K562 (cell line): ENCODE measurements around the gene CARD14. TPM values are rescaled to one million over a fixed set of nuclear protein-coding genes. Genes with fewer than 3 reads are reported as not detected.
A peak's percentile ranks its signal among the peaks of the same experiment; 100 is the strongest.

Experiments used
- ATAC-seq: fragments of 200-7000 bp; cut with Tn5 transposase; 3 replicates; pipeline ENCODE4 v1.9.1; 2020; ENCODE audit warnings: moderate library complexity
- BruUV-seq: library from RNA; stranded (reverse); fragments of 400-500 nt; replicated peaks from 2 replicates; lab custom pipeline; 2021; lab: Mats Ljungman, UMichigan
- CTCF ChIA-PET: fragments of 300-600 bp; formaldehyde crosslinking; extraction: SDS; loops from one replicate; lab custom pipeline; 2021; ENCODE audit warnings: low intra/inter-chr PET ratio; lab: Yijun Ruan, JAX
- POLR2A ChIA-PET: fragments of 300-600, 350-650 bp; sonication (Branson Sonifier 250); formaldehyde crosslinking; extraction: SDS; loops from one replicate; lab custom pipeline; 2021; ENCODE audit warnings: antibody characterized with exemption, inconsistent platforms; lab: Yijun Ruan, JAX
- DNase-seq, 4 experiments: peaks; one replicate each; pipeline versions ENCODE4 v3.0.0 to v3.0.0-alpha.2; 2011 to 2018; ENCODE audit warnings: low spot score in 3 of 4, mixed read lengths in 3 of 4; ENCODE audit errors: extremely low read depth in 1 of 4
- FAIRE-seq: peaks from 2 replicates; lab custom pipeline; 2011; peaks lifted over from hg19 to GRCh38; lab: Jason Lieb, UNC
- H2AFZ ChIP-seq: 2 replicates; pipeline ENCODE4 v1.6.0; 2011; ENCODE audit warnings: low read depth, low read length, control low read depth, inconsistent platforms
- H3K27ac ChIP-seq: fragments of 200-600 bp; 3 replicates; pipeline ENCODE4 v1.8.0; 2011; ENCODE audit warnings: low read depth, mild to moderate bottlenecking, control low read depth, inconsistent platforms, low read length, moderate library complexity, mixed read lengths; ENCODE audit errors: extremely low read depth
- H3K27me3 ChIP-seq, 2 experiments: fragments of 300-600 bp in 1 of 2; 2 replicates in 1 of 2; 3 replicates in 1 of 2; pipeline versions ENCODE4 v1.6.0 to v1.8.0; 2011; ENCODE audit warnings: inconsistent platforms in 2 of 2, low read length in 2 of 2, mild to moderate bottlenecking in 1 of 2, mixed read lengths in 1 of 2, moderate library complexity in 1 of 2; ENCODE audit not compliant: control insufficient read depth in 2 of 2, insufficient read depth in 2 of 2
- H3K36me3 ChIP-seq: fragments of 300-600 bp; 3 replicates; pipeline ENCODE4 v1.8.0; 2011; ENCODE audit warnings: mild to moderate bottlenecking, low read length, inconsistent platforms; ENCODE audit not compliant: control insufficient read depth, insufficient read depth
- H3K4me1 ChIP-seq, 2 experiments: fragments of 200-600 bp in 1 of 2; replicated peaks in 1 of 2; 2 replicates in 1 of 2; 3 replicates in 1 of 2; pipeline versions ENCODE4 v1.5.1 to v1.8.0; 2011; ENCODE audit warnings: inconsistent platforms in 2 of 2, low read length in 2 of 2, mild to moderate bottlenecking in 1 of 2, mixed read lengths in 1 of 2, moderate library complexity in 1 of 2; ENCODE audit not compliant: control insufficient read depth in 2 of 2, insufficient read depth in 2 of 2
- H3K4me2 ChIP-seq: 2 replicates; pipeline ENCODE4 v1.6.1; 2011; ENCODE audit warnings: low read length, control low read depth, inconsistent platforms, mixed read lengths; ENCODE audit not compliant: insufficient read depth
- H3K4me3 ChIP-seq: fragments of 200-600 bp; sonication (generic), shearing (Covaris generic); 2 replicates; pipeline ENCODE4 v1.5.1; 2016; ENCODE audit warnings: control low read depth, inconsistent platforms
- H3K79me2 ChIP-seq: fragments of 200-600 bp; 3 replicates; pipeline ENCODE4 v1.8.0; 2011; ENCODE audit warnings: low read length, inconsistent platforms; ENCODE audit not compliant: control insufficient read depth, insufficient read depth
- H3K9ac ChIP-seq, 2 experiments: 2 replicates each; pipeline versions ENCODE4 v1.6.0 to v1.6.1; 2011; ENCODE audit warnings: low read depth in 2 of 2, low read length in 2 of 2, control low read depth in 1 of 2, inconsistent platforms in 1 of 2, mild to moderate bottlenecking in 1 of 2, mixed read lengths in 1 of 2; ENCODE audit not compliant: insufficient read depth in 1 of 2
- H3K9me1 ChIP-seq: one replicate; pipeline ENCODE4 v1.6.0; 2011; ENCODE audit warnings: inconsistent platforms, mild to moderate bottlenecking, low read length, moderate library complexity; ENCODE audit not compliant: control insufficient read depth, insufficient read depth
- H3K9me3 ChIP-seq: replicated peaks from 2 replicates; pipeline ENCODE4 v1.5.1; 2011; ENCODE audit warnings: low read depth, low read length, inconsistent platforms; ENCODE audit not compliant: control insufficient read depth, insufficient read depth
- H4K20me1 ChIP-seq: replicated peaks from 2 replicates; pipeline ENCODE4 v1.6.1; 2011; ENCODE audit warnings: low read length, inconsistent platforms, mixed read lengths; ENCODE audit not compliant: control insufficient read depth, insufficient read depth
- CREM ChIP-seq: IDR thresholded peaks from 2 replicates; pipeline ENCODE4 v1.6.1; 2014; ENCODE audit warnings: antibody characterized with exemption, low read depth
- SNIP1 ChIP-seq: fragments of 450-650 bp; IDR thresholded peaks from 2 replicates; pipeline ENCODE4 v1.7.1; 2017; ENCODE audit warnings: low read depth, mild to moderate bottlenecking
- SUPT5H ChIP-seq: fragments of 450-650 bp; IDR thresholded peaks from 2 replicates; pipeline ENCODE4 v1.6.1; 2016
- ZNF830 ChIP-seq: fragments of 250-450 bp; sonication (Bioruptor Pico); IDR thresholded peaks from 2 replicates; pipeline ENCODE4 v1.5.0; 2021; ENCODE audit warnings: mild to moderate bottlenecking
- WGBS: fragments of 100-300 bp; shearing (Covaris generic); methylation state at CpG from one replicate; pipeline ENCODE4 v1.1.6; 2016; ENCODE audit warnings: low coverage, mixed read lengths; ENCODE audit not compliant: insufficient coverage; ENCODE audit errors: missing lambda C conversion rate; 5-methylcytosine and 5-hydroxymethylcytosine counted together
- in situ Hi-C: fragments of 300-500 bp; cut with MboI; formaldehyde crosslinking; loops from 4 replicates; pipeline ENCODE4 v1.15.0; 2018; ENCODE audit warnings: inconsistent platforms, mixed read lengths
- intact Hi-C: fragments of 100-400 bp; cut with micrococcal nuclease; formaldehyde crosslinking; loops from 2 replicates; pipeline ENCODE4 v1.14.2; 2022
- polyA plus RNA-seq, 8 experiments: library from polyadenylated mRNA; depleted of rRNA in 4 of 8; stranded (reverse) in 5 of 8; unstranded in 3 of 8; fragments of >200 nt; fragmentation: Nextera tagmentation in 2 of 8; fragmentation: Illumina TruSeq in 1 of 8; extraction: Ambion mirVana in 2 of 8; extraction: Trizol in 1 of 8; gene quantifications; 2 replicates each; pipeline versions ENCODE4 v1.2.1 to v1.2.3, GENCODE V29; 2011 to 2014; ENCODE audit warnings: inconsistent platforms in 1 of 8, missing spikeins in 1 of 8
- total RNA-seq, 7 experiments: library from RNA; depleted of rRNA in 6 of 7; stranded (reverse); fragments of >200 nt in 6 of 7; fragmentation: Illumina TruSeq in 2 of 7; extraction: Trizol in 2 of 7; gene quantifications; 2 replicates each; pipeline versions ENCODE4 v1.2.1 to v1.2.3, GENCODE V29; 2011 to 2021; ENCODE audit warnings: low replicate concordance in 1 of 7
- TF ChIP-seq, protein P1 (sequence below): fragments of 200-800 bp; sonication (Bioruptor generic); IDR thresholded peaks from 2 replicates; pipeline ENCODE4 v1.6.1; 2017; ENCODE audit warnings: missing genetic modification characterization, missing compliant biosample characterization

Gene CARD14
- total and polyA plus RNA-seq, 9 of the 15 experiments (the other 6 are each of a cell fraction or from before 2014, with no cell fraction given), result not detected

DNA sequence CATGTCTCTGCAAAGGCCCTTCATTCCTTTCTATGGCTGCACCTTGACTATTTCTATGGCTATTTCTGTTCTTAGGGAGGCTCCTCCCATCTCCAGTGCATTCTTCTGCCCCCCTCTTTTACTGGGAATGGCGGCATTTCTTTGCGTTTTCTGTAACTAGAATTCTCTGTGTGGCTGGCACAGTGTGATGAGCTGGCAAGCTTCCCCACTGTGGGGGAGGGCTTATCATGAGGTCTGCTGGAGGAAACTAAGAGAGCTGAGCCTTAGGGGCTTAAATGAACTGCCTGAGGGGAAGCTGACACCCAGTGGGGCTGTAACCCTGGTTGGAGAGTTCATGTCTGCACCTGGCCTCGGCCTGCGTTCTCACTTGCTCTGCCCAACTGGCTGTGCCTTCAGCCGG lies 1.5 kb upstream of the CARD14 start:
- Histone ChIP-seq H3K9me3 (no peaks in the 10 kb centered on the region), H4K20me1 (no peaks in the 10 kb centered on the region), H3K27ac (no peak overlapping the region), H3K9ac (no peak overlapping the region; a peak in 1 of 4 replicates), H3K4me3 (no peak overlapping the region), H3K79me2 (no peaks in the 10 kb centered on the region), H3K4me2 (no peak overlapping the region), H3K9me1 (no peaks in the 10 kb centered on the region), H3K27me3 (peaks cover 23 to 60% of the 10 kb centered on the region in 2 experiments), H3K36me3 (no peaks in the 10 kb centered on the region), H2AFZ (no peak overlapping the region), H3K4me1 (peaks cover 0 to 3% of the 10 kb centered on the region in 2 experiments; a peak in 2 of 5 replicates)
- ChIA-PET CTCF (interaction anchor here (0.6 kb wide), 1 partner anchor 187 kb away, joined by 4 read pairs; no protein-coding TSS in a partner anchor), POLR2A (interaction anchor here (0.6 to 1.1 kb wide), 3 partner anchors 15 to 333 kb away, joined by 3 to 4 read pairs (median 3); no protein-coding TSS in a partner anchor)
- DNase-seq, result no peak
- intact Hi-C loops, result no loop called here
- FAIRE-seq, result no peak
- no TSS peak for BruUV-seq
- 14% methylated on average over 5 of the region's 5 CpGs for WGBS
- in situ Hi-C loops, result no loop called here
- TF ChIP-seq SNIP1 (no peak), CREM (peak; percentile 36; the same call in 1 of the 2 replicates), SUPT5H (no peak), ZNF830 (CRISPR knock-in tag) (no peak)
- TF ChIP-seq, protein P1, sequence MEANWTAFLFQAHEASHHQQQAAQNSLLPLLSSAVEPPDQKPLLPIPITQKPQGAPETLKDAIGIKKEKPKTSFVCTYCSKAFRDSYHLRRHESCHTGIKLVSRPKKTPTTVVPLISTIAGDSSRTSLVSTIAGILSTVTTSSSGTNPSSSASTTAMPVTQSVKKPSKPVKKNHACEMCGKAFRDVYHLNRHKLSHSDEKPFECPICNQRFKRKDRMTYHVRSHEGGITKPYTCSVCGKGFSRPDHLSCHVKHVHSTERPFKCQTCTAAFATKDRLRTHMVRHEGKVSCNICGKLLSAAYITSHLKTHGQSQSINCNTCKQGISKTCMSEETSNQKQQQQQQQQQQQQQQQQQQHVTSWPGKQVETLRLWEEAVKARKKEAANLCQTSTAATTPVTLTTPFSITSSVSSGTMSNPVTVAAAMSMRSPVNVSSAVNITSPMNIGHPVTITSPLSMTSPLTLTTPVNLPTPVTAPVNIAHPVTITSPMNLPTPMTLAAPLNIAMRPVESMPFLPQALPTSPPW (CRISPR knock-in tag), result 0 out of 2 replicates have a peak, but pooled peaks have one; percentile 28
- no peak for ATAC-seq
